Activated CD4-positive, CD25-positive, alpha-beta regulatory T cell (primary cell): Measurements from ENCODE around the gene VNN1.

Source experiments
- DNase-seq, 4 experiments: peaks; one replicate each; lab custom pipeline; 2025; lab: John Stamatoyannopoulos, UW

Gene VNN1, protein sequence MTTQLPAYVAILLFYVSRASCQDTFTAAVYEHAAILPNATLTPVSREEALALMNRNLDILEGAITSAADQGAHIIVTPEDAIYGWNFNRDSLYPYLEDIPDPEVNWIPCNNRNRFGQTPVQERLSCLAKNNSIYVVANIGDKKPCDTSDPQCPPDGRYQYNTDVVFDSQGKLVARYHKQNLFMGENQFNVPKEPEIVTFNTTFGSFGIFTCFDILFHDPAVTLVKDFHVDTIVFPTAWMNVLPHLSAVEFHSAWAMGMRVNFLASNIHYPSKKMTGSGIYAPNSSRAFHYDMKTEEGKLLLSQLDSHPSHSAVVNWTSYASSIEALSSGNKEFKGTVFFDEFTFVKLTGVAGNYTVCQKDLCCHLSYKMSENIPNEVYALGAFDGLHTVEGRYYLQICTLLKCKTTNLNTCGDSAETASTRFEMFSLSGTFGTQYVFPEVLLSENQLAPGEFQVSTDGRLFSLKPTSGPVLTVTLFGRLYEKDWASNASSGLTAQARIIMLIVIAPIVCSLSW

DNA sequence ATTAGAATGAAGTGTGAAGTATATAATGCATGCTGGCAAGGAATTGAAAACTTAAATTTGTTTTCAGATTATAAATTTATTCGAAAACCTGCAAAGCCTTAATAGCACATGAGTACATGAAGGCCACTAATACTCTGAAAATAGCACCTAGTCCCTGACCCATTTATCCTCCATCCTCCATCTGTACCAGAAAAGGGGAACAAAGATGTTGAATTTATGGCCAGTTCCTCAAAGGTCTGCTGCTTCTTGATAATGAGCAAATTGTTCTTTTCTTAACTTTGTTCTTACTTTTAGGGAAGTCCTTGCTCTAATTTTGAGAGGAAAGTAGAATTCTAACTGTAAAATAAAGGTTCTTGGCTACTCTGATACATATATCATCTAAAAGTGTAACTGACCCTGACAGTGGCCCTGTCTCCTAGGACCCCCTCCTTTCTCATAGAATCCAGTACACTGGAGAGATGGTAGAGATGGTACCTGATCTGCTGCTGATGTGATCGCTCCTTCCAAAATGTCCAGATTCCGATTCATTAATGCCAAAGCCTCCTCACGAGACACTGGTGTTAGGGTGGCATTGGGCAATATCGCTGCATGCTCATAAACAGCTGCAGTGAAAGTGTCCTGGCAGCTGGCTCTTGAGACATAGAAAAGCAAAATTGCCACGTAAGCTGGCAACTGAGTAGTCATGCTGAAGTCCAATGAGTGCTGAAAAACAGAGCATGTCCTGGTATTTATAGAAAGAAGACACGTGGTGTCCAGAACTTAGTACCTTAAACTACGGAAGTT lies at the start of gene VNN1:
TSS of gene VNN1 (minus strand) at position 704 of the 783 bp plus-strand sequence. CDS start at position 684, 20 bp downstream.
- no peak for DNase-seq

DNA sequence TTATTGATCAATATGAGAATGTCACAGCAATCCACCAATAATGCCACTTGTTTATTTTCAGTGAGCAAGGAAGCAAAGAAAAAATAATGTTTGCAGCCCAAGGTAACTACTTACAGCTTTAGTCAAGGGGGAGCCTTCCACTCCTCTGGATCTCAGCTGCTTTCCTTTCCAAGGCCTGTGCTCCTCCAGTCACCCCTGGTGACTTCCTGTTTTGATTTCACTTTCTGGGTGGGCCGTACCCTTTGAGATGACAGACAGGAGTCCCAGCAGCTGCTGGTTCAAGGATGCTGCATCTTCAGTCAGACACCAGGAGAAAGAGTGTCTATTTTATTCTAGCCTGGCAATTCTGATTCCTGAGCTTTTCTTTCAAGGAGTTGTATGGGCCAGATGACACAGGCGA lies 49.4 kb upstream of the VNN1 start:
- peak in 3 of 4 experiments; percentile 5 to 17 (median 16) for DNase-seq

DNA sequence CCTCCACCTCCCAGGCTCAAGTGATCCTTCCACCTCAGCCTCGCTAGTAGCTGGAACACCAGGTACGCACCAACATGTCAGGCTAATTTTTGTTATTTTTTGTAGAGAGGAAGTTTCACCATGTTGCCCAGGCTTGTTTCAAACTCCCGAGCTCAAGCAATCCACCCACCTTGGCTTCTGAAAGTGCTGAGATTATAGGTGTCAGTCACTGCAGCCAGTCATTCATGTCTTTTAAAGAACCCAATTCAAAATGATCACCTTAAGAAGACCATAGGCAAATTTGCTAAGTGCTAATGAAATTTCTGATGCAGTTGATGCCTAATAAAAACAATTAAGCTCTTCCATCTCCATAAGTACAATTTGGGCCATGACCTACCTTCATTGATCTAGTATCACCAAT lies 46.4 kb upstream of the VNN1 start:
- no peak for DNase-seq

DNA sequence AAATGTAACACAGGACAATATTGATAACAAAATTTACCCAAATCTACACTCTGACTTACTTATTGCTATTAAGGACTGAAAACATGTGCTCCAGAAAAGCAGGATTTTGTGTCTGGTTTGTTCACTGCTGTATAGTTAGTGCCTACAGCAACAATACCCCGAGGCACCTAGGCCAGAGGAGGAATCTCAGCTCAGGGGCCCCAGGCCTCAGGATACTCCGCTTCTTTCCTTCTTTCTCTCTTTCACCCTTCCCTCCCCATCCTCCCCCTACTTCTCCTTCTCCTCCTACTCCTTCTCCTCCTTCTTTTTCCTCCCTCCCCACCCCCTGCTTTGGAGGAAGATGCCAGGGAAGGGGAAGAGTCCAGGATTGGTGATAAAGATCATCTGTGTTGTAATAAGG lies 44.8 kb upstream of the VNN1 start:
- DNase-seq = no peak

DNA sequence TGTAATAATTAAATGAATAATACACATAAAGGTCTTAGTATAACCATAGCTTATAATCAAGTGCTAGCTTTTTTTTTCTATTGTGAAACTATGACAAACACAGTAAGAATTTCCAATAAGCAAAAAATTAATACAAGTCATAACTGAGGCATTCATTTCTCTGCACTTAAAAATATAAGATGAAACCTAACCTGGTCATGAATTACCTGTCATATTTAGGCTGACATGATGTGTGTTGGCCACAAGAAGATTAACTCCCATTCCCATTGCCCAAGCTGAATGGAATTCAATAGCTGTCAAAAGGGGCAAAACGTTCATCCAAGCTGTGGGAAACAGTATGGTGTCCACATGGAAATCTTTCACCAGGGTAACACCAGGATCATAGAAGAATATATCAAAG lies 38.4 kb upstream of the VNN1 start:
- no peak for DNase-seq

DNA sequence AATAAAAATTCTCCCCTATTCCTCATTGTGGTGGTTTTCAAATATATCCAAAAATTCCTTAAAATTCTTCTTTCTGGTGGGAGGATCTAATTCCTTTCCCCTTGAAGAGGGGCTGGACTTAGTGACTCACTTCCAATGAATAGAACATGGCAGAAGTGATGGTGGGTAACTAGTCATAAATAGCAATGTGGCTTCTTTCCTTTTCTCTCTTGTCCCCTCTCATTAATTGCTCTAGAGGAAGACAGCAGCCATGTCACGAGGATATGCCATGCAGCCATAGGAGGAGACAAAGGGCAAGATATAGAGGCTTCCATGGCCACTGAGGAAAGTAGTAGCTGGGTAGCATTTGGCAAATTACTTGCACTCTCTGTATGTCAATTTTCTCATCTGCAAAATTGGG lies 38.0 kb upstream of the VNN1 start:
- no peak for DNase-seq

DNA sequence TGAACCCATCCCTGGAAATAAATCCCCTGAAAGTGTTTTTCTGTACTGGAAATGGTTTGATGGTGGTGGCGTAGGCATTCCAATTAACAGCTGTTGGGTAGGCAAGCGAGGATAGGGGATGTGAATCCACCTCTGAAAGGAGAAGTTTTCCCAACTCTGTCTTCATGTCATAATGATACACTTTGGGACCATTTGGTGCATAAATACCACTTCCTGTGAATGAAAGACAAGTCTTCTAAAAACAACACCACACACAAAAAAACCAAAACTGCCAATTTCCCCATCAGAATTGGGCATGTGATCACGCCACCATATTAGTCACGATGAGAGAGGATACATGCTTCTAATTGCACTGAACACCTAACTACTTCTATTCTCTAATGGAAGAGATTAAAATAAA lies 37.5 kb upstream of the VNN1 start:
- no peak for DNase-seq

DNA sequence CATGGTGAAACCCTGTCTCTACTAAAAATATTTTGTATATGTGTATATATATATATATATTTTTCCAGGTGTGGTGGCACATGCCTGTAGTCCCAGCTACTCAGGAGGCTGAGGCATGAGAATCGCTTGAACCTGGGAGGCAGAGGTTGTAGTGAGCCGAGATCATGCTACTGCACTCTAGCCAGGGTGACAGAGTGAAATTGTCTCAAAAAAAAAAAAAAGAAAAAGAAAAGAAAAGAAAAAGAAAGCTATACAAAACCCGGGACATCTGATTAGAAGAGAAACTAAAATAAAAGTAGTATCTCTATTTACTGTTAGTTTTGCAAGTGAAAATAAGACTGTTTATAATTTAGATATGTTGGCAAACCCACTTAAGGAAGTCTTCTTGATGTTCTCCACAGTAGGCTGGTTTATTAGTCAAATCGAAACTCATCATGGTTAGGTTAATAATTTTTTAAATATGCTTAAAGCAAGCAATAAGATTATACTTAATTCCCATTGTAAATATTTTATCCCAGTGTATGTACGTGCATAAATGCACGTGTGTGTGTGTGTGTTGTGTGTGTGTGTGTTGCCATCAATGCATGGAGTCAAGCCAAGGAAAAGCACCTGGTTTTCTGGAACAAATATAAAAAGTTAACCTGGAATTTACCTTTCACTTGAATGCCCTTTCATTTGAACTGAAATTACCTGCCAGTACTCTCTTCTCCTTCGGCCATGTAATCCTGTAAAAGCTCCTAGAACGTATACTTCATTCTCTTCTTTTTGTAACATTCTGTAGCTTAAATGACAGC lies 36.8 kb upstream of the VNN1 start:
- DNase-seq = no peak

DNA sequence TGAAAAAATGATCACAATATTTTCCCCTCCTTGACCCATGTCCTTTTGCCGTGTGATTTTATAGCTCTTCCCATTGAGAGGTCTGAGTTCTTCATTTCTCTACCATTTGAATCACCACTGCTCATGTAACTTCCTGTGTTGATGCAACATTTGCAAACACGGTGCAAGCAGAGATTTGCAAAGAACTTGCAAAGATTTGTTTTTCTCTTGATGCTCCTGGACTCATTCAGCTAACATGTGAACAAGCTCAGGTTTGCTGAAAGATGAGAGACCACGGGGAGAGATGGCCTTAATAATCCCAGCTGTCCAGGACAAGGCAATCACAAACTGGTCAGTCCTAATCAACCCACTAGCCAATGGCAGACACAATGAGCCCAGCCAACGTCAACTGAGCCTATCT lies 35.3 kb upstream of the VNN1 start:
- DNase-seq = no peak

DNA sequence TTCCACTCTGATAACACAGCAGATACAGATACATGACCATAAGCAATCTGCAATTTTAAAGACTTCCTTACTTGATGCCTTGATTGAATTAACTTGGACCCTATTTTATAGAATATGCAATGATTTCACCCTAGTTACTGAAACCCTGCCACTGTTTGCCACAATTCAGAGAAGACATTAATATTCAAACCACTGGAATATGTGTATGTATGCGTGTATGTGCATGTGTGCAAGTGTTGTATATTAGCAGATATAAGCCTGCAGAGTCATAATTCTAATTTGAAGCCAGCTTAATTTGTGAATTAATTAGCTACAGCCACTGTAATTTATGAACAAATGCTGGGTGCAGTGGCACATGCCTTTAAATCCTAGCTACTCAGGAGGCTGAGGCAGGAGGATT lies 34.6 kb upstream of the VNN1 start:
- no peak for DNase-seq

DNA sequence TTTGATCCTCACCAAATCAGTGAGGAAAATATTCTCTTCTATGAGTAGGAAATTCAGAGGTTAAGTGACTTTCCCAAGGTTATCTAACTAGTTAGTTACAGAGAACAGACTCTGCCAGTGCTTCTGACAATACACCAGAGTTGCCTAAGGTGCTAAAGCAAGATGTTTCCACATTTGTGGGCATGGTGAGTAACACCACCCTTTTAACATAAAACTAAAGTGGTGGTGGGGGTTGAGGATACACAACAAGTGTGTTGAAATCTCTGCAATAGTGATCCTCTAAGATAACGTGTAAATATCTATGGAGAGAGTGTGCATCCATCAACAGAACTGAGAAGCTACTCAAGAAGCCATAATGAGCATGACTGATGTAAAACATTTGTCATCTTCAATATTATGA lies 32.2 kb upstream of the VNN1 start:
- no peak for DNase-seq

DNA sequence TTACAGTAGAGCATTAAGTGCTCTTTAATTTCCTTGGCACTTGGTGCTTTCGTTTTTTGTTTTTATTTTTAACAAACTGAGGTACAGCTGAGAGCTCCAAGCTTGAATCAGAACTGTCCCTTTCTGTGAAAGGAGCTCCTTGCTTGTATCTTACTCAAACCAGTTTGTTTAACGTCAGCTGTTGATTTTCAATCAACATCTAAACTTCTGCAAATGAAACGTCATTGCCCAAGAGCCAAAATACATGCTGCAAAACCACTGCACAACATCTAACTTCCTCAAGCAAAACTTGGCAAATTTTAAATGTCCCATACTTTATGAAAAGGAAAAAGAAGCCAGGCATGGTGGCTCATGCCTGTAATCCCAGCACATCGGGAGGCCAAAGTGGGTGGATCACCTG lies 28.6 kb upstream of the VNN1 start:
- no peak for DNase-seq

DNA sequence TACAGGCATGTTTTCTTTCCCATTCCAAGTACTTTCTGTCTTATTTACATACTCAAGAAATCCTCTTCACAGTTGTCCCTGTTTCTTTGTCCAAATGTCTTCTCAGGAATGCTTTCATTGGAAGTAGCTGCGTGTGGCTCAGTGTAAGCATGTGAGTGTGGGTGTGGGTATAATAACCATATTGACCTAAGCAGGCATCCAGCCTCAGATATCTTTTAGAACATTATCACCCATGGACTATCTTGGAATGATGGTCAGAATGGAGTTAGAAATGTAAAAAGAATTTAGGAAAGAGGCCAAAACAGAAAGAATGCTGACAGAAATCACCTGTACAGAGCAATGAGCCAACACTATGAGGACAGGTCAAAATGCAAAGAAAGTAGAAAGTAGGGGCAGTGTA lies 27.4 kb upstream of the VNN1 start:
- DNase-seq = no peak

DNA sequence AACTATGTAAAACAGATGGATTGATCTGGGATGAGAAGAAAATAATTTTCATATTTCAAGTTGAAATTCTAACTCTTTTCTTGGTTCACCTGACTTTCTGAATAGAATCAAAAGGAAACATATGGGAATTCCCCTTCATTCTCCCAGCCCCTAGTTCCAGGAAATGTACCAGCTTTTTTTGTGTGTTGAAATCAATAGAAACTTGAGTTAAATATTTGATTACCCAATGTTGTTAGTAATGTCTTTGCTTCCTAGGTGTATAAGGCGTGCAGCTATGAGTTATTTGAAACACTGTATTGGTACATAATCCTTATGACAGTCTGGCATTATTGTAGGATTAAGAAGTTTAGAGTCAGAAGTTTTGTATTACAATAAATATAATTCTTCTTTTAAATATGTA lies 22.4 kb upstream of the VNN1 start:
- no peak for DNase-seq

DNA sequence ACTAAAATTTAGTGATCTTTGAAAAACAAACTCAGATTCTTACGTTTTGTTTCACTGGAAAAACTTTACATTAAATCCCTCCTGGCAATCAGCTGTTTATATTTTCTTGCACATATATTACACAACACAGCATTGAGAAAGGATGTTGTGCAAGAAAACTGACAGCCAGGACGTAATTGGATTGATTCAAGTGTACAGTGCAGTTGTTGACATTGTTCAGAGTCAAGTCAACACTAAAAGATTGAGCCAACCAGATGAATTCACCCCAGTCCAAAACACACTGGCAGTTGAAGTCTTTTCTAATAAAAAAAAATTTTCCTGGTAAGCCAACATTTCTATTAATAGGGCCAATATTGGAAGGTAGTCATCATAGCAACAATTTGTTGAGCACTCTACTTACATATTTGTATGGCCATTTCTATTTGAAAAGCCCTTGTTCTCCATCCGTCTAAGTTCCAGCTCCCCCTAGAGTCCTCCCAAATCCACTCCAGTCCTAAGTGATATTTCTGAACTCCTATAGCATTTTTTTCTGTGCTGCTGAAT lies 20.9 kb upstream of the VNN1 start:
- no peak for DNase-seq

DNA sequence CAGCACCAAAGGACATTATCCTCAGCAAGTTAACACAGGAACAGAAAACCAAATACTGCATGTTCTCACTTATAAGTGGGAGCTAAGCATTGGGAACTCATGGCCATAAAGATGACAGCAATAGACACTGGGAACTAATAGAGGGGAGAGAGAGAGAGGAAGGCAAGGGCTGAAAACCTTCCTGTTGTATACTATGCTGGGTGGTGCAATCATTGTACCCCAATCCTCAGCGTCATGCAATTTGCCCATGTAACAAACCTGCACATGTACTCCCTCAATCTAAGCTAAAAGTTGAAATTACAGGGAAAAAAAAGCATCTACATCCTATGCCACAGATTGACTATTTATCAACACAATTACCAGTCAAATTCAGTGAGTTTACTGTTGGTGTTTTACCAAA lies 20.0 kb upstream of the VNN1 start:
- DNase-seq = no peak

DNA sequence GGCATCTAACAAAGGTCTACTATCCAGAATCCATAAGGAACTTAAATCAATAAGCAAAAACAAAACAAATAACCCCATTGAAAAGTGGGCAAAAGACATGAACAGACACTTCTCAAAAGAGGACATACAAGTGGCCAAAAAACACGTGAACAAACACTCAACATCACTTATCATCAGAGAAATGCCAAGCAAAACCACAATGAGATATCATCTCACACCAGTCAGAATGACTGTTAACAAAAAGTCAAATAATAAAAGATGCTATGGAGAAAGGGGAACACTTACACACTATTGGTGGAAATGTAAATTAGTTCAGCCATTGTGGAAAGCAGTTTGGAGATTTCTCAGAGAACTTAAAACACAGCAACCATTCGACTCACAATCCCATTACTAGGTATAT lies 19.4 kb upstream of the VNN1 start:
- no peak for DNase-seq

DNA sequence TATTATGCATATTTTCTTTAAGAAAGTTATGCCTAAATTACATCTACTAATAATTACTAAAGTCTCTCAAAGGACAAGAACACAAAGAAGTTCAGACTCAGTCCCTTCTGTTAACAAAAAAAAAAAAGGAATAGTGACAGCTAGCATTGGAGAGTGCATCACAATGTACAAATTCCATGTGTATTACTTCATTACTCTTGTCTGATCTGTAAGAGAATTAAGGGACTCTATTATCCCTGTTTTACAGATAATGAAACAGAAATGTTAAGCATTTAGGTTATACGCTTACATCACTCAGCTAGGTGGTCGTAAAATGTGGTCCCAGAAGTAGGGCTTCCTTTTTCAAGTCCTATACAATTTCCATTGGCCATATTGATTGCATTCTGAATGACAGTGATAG lies 17.2 kb upstream of the VNN1 start:
- DNase-seq = no peak

DNA sequence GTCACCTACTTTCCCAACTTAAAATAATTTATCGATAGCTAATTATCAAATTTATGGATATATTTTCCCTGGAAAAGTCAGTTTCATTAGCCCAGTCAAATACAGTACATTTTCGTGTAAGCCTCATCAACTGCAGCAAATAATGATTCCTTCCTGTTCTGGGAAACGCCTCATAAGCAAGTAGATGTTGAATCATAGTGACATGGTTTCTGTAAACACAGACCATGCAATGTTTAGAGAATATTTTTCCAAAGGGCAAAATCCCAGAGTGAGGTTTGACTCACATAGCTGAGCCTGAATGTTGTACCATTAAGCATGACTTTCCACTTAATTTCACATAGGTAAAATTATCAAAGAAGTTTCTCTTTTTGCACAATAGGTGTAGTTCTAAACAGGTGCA lies 16.7 kb upstream of the VNN1 start:
- no peak for DNase-seq

DNA sequence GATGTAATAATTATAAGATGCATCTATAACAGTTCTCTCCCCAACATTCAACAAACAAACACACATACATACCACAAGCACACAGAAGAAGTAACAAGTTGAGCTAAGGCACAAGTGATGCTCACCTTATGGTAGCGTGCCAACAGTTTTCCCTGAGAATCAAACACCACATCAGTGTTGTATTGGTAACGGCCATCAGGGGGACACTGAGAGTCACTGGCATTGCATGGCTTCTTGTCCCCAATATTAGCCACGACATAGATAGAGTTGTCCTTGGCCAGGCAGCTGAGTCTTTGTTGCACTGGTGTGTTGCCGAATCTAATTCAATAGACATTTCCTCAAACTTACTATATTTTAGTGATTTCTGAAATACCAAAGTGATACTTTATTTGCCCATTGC lies 14.8 kb upstream of the VNN1 start:
- DNase-seq = no peak

DNA sequence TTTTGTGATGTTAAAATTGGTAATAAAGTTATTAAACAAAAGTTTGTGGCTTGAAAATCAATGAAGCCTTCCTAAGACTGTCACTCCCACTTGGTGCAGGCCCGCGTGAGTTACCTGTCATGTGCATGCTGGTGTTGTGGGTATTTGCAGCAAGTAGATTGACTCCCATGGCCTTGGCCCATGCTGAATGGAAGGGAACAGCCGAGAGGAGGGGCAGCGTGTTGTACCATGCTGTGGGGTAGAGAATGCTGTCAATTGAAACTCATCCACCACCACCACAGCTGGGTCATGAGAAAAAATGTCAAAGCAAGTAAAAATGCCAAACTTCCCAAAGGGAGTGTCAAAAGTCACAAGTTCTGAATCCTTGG lies 12.7 kb upstream of the VNN1 start:
- no peak for DNase-seq

DNA sequence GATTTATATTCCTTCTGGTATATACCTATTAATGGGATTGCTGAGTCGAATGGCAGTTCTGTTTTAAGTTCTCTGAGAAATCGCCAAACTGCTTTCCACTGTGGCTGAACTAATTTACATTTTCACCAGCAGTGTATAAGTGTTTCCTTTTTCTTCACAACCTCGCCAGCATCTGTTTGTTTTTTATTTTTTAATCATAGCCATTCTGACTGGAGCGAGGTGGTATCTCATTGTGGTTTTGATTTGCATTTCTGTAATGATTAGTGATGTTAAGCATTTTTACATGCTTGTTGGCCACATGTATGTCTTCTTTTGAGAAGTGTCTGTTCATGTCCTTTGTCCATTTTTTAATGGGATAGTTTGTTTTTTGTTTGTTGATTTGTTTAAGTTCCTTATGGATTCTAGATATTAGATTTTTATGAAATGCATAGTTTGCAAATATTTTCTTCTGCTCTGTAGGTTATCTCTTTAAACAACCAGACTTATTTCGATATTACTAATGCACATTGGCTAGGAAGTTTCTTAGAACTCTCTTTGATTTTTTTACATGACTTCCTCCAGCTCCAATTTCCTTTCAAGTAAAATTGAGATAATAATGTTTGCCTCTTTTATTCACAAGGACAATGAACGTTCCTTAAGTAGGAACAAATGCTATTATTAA lies 12.2 kb upstream of the VNN1 start:
- DNase-seq = no peak
